KMS-11 (cell line): ENCODE results near the gene HPCAL1.

Experiments
- H2AFZ ChIP-seq: fragments of 200-600 bp; sonication (generic); 2 replicates; pipeline ENCODE4 v1.6.1; 2016; ENCODE audit warnings: antibody characterized with exemption, mixed run types, low read depth
- H3K27ac ChIP-seq: fragments of 200-600 bp; sonication (generic); 2 replicates; pipeline ENCODE4 v1.6.1; 2016; ENCODE audit warnings: mild to moderate bottlenecking, mixed run types
- H3K27me3 ChIP-seq: fragments of 200-600 bp; sonication (generic); 2 replicates; pipeline ENCODE4 v1.6.1; 2017; ENCODE audit warnings: mild to moderate bottlenecking, low read depth, mixed run types, moderate library complexity; ENCODE audit not compliant: insufficient read depth
- H3K36me3 ChIP-seq: fragments of 200-600 bp; sonication (generic); 2 replicates; pipeline ENCODE4 v1.6.1; 2017; ENCODE audit warnings: mild to moderate bottlenecking, mixed run types; ENCODE audit not compliant: insufficient read depth
- H3K4me1 ChIP-seq: fragments of 200-600 bp; sonication (generic); 2 replicates; pipeline ENCODE4 v1.6.1; 2016; ENCODE audit warnings: mild to moderate bottlenecking, low read depth, mixed run types; ENCODE audit not compliant: poor library complexity, severe bottlenecking
- H3K4me2 ChIP-seq: fragments of 200-600 bp; sonication (generic); 2 replicates; pipeline ENCODE4 v1.7.0; 2016; ENCODE audit warnings: mild to moderate bottlenecking, mixed run types
- H3K4me3 ChIP-seq: fragments of 200-600 bp; sonication (generic); IDR thresholded peaks from 2 replicates; pipeline ENCODE4 v1.6.1; 2017; ENCODE audit warnings: low read depth, low read length, mixed read lengths; ENCODE audit not compliant: insufficient read depth
- H3K79me2 ChIP-seq: fragments of 200-600 bp; sonication (generic); 2 replicates; pipeline ENCODE4 v1.6.1; 2016; ENCODE audit warnings: low read depth, mixed run types; ENCODE audit not compliant: insufficient read depth
- H3K9ac ChIP-seq: fragments of 200-600 bp; sonication (generic); 2 replicates; pipeline ENCODE4 v1.6.1; 2016; ENCODE audit warnings: mild to moderate bottlenecking, mixed run types
- H4K20me1 ChIP-seq: fragments of 200-600 bp; sonication (generic); 2 replicates; pipeline ENCODE4 v1.6.1; 2016; ENCODE audit warnings: mild to moderate bottlenecking, mixed run types; ENCODE audit not compliant: insufficient read depth
- TF ChIP-seq, protein P1 (sequence below): fragments of 200-600 bp; sonication (generic); conservative IDR thresholded peaks from 2 replicates; pipeline ENCODE4 v1.6.1; 2017; ENCODE audit warnings: low read depth, mild to moderate bottlenecking, antibody characterized with exemption, low read length, moderate library complexity, mixed read lengths

Gene HPCAL1

DNA sequence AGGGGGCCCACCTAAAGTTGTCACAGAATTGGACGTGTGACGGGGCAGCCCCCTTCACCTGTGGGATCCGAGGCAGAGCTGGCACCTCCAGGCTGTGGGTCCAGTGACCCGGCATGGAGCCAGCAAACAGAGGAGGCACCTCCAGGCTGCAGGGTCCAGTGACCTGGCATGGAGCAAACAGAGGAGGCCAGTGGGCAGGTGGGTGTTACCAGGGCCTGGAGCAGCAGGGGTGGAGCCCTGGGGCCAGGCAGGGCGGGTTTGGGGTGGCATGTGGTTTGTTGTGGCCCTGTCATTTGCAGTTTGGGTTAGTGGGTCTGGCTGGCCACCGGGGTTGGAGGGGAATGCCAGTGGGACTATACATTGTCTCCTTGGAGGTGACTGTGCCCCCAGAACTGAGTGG, 68.2 kb downstream of the HPCAL1 start:
- Histone ChIP-seq H3K4me3 (no peak overlapping the region), H3K36me3 (no peaks in the 10 kb centered on the region), H3K4me1 (no peaks in the 10 kb centered on the region), H4K20me1 (no peaks in the 10 kb centered on the region), H3K27ac (no peak overlapping the region), H2AFZ (no peak overlapping the region), H3K9ac (no peak overlapping the region), H3K4me2 (no peak overlapping the region), H3K79me2 (no peaks in the 10 kb centered on the region), H3K27me3 (no peaks in the 10 kb centered on the region)
- TF ChIP-seq, protein P1, sequence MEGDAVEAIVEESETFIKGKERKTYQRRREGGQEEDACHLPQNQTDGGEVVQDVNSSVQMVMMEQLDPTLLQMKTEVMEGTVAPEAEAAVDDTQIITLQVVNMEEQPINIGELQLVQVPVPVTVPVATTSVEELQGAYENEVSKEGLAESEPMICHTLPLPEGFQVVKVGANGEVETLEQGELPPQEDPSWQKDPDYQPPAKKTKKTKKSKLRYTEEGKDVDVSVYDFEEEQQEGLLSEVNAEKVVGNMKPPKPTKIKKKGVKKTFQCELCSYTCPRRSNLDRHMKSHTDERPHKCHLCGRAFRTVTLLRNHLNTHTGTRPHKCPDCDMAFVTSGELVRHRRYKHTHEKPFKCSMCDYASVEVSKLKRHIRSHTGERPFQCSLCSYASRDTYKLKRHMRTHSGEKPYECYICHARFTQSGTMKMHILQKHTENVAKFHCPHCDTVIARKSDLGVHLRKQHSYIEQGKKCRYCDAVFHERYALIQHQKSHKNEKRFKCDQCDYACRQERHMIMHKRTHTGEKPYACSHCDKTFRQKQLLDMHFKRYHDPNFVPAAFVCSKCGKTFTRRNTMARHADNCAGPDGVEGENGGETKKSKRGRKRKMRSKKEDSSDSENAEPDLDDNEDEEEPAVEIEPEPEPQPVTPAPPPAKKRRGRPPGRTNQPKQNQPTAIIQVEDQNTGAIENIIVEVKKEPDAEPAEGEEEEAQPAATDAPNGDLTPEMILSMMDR, result no peak

DNA sequence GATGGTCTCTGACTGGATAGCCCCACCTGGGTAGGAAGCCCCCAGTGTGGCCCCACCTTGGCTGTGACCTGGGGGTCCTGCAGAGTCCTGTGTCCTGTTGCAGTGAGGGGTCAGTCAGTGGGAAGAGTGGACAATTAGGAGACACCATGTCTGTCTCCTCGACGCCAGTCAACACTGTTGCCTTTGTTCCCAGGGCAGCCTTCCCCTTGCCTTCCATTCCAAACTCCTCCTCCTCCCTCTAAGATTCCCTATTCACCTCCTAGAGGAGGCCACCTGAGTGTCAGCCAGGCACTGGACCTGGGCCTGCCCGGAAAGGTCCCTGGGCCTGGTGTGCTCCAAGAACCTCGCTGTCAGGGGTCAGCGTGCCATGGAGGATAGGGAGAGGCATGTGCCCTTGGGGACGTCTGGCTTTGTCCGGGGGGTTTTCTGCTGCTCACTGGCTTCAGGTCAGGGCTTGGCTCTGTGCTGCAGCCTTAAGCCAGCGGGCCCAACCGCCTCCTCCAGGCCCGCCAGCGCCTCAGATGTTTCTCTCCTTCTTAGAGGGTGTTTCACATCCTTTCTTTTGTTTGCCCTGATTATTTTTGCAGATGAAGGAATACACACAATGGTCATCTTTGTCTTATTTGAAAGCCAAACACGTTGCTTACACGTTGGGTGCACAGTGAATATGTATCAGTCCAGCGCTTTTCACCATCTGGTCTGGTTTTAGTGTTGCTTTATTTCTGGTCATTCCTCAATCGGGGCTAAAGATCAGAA, 68.9 kb downstream of the HPCAL1 start:
- no peaks in the 10 kb centered on the region for H3K4me1 ChIP-seq

DNA sequence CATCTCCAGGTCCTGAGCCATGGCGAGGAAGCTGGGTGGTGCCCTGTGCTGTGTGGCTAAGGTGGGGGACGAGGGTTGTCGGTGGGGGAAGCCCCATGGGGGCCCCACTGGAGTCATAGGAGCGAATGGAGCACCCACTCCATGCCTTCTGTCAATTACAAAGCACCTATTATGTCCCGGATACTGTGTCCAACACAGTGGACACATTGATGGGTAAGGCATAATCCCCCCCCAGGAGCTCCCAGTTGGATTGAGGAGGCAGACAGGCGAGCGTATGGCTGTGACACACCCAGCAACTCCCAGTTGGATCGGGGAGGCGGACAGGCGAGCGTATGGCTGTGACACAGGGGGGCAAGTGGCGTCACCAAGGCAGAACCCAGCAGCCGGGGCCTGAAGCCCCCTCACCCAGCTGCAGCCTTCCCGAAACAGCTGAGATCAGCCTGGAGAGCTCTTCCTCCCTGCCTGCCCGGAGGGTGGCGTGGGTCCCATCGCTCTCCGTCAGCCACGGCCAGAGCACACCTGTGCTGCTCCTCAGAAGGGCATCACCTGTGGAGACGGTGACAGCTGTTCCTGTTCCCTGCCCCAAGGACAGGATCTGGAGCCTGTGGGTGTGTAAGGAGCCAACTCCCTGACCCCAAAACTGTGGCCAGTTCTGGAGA, 69.6 kb downstream of the HPCAL1 start:
- Histone ChIP-seq H3K27ac (no peak overlapping the region), H3K9ac (no peak overlapping the region), H3K4me3 (no peak overlapping the region), H2AFZ (no peak overlapping the region), H3K36me3 (no peaks in the 10 kb centered on the region), H3K4me1 (peaks cover 1% of the 10 kb centered on the region), H3K27me3 (no peaks in the 10 kb centered on the region), H3K79me2 (no peaks in the 10 kb centered on the region), H3K4me2 (no peak overlapping the region), H4K20me1 (no peaks in the 10 kb centered on the region)
- TF ChIP-seq, protein P1, result no peak

More for the DNA sequence above, 68.9 kb downstream of the HPCAL1 start:
- TF ChIP-seq, protein P1, result no peak
- Histone ChIP-seq H3K4me2 (no peak overlapping the region), H3K79me2 (no peaks in the 10 kb centered on the region), H3K27ac (no peak overlapping the region), H3K4me3 (no peak overlapping the region), H3K27me3 (no peaks in the 10 kb centered on the region), H2AFZ (no peak overlapping the region), H4K20me1 (no peaks in the 10 kb centered on the region), H3K36me3 (no peaks in the 10 kb centered on the region), H3K9ac (no peak overlapping the region)

DNA sequence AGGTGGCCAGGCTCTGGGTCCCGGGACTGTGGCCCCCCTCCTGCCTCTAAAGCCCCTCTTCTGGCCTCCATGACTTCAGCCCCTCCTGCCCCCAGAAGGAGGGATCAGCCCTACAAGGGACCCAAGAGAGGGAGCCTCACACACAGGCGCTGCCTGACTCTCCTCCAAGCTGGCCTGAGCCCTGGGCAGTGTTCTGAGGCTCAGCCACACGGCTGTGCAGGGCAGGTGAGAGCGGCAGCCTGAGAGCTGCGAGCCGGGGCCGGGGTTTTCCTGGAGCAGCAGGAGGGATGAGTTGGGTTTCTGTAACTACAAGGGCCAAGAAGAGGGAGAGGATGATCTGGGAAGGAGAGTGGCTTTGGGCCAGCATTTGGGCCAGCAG, 70.1 kb downstream of the HPCAL1 start:
- H3K36me3 ChIP-seq, result no peaks in the 10 kb centered on the region
- no peaks in the 10 kb centered on the region for H3K27me3 ChIP-seq
- H3K9ac ChIP-seq, result no peak overlapping the region
- no peak overlapping the region for H3K27ac ChIP-seq
- TF ChIP-seq, protein P1, result no peak
- no peak overlapping the region for H2AFZ ChIP-seq
- no peak overlapping the region for H3K4me2 ChIP-seq
- H3K4me1 ChIP-seq, result peaks cover 6% of the 10 kb centered on the region
- no peaks in the 10 kb centered on the region for H4K20me1 ChIP-seq
- no peak overlapping the region for H3K4me3 ChIP-seq
- H3K79me2 ChIP-seq, result no peaks in the 10 kb centered on the region
